DND-41 (cell line): ENCODE data around the gene FAM78A.

Experiments
- ATAC-seq: fragments of 200-7000 bp; cut with Tn5 transposase; 3 replicates; pipeline ENCODE4 v1.9.1; 2021; ENCODE audit warnings: low read depth; ENCODE audit not compliant: insufficient read depth
- DNase-seq: peaks from one replicate; pipeline ENCODE4 v3.0.0-alpha.2; 2020
- H2AFZ ChIP-seq: 2 replicates; pipeline ENCODE4 v1.6.0; 2012; ENCODE audit warnings: low read depth, low read length
- H3K27ac ChIP-seq: 2 replicates; pipeline ENCODE4 v1.5.1; 2012; ENCODE audit warnings: low read length, inconsistent platforms
- H3K27me3 ChIP-seq: fragments of 200-600 bp; sonication (generic); 2 replicates; pipeline ENCODE4 v1.6.0; 2012; ENCODE audit warnings: low read length, mild to moderate bottlenecking, inconsistent platforms; ENCODE audit not compliant: insufficient read depth, poor library complexity
- H3K36me3 ChIP-seq: 2 replicates; pipeline ENCODE4 v1.5.1; 2012; ENCODE audit warnings: low read length, inconsistent platforms; ENCODE audit not compliant: insufficient read depth
- H3K4me1 ChIP-seq: 2 replicates; pipeline ENCODE4 v1.5.1; 2012; ENCODE audit warnings: mild to moderate bottlenecking, low read length; ENCODE audit not compliant: insufficient read depth
- H3K4me2 ChIP-seq: 2 replicates; pipeline ENCODE4 v1.6.0; 2012; ENCODE audit warnings: mild to moderate bottlenecking, moderate library complexity, low read length, inconsistent platforms; ENCODE audit not compliant: insufficient read depth
- H3K4me3 ChIP-seq, 2 experiments: fragments of 200-600 bp in 1 of 2; shearing (Covaris generic) in 1 of 2; 2 replicates each; pipeline ENCODE4 v1.5.1; 2012 to 2016; ENCODE audit warnings: inconsistent platforms in 2 of 2, low read length in 2 of 2, mild to moderate bottlenecking in 2 of 2, low read depth in 1 of 2, moderate library complexity in 1 of 2
- H3K79me2 ChIP-seq: 2 replicates; pipeline ENCODE4 v1.6.0; 2012; ENCODE audit warnings: low read length, inconsistent platforms; ENCODE audit not compliant: insufficient read depth
- H3K9ac ChIP-seq: 2 replicates; pipeline ENCODE4 v1.6.0; 2012; ENCODE audit warnings: low read depth, mild to moderate bottlenecking, inconsistent platforms, low read length, moderate library complexity
- H3K9me3 ChIP-seq: 2 replicates; pipeline ENCODE4 v1.5.1; 2012; ENCODE audit warnings: low read length, moderate library complexity, mild to moderate bottlenecking, inconsistent platforms; ENCODE audit not compliant: insufficient read depth, severe bottlenecking
- H4K20me1 ChIP-seq: 2 replicates; pipeline ENCODE4 v1.6.0; 2012; ENCODE audit warnings: low read length; ENCODE audit not compliant: insufficient read depth
- CTCF ChIP-seq: IDR thresholded peaks from 2 replicates; pipeline ENCODE4 v1.5.1; 2012; ENCODE audit warnings: borderline replicate concordance, low read length, moderate library complexity, mild to moderate bottlenecking; ENCODE audit not compliant: poor library complexity, severe bottlenecking; ENCODE audit errors: extremely low read depth
- EZH2 ChIP-seq: IDR thresholded peaks from 3 replicates; pipeline ENCODE4 v1.6.1; 2012; ENCODE audit warnings: borderline replicate concordance, low read depth, mild to moderate bottlenecking, moderate library complexity, low read length, inconsistent platforms; ENCODE audit not compliant: severe bottlenecking

Gene FAM78A

GRCh38 chr9:131296906-131297500 is 20.7 kb upstream of the FAM78A start:
- no peaks in the 10 kb centered on the region for H3K79me2 ChIP-seq
- H3K4me1 ChIP-seq = no peaks in the 10 kb centered on the region
- no peak for DNase-seq

GRCh38 chr9:131296460-131296859 is 20.1 kb upstream of the FAM78A start:
- H3K27ac ChIP-seq = no peak overlapping the region
- DNase-seq = no peak
- no peak for TF ChIP-seq EZH2
- H3K9ac ChIP-seq = no peak overlapping the region
- no peak overlapping the region for H3K4me3 ChIP-seq
- no peaks in the 10 kb centered on the region for H4K20me1 ChIP-seq
- H3K4me2 ChIP-seq = no peak overlapping the region
- no peaks in the 10 kb centered on the region for H3K27me3 ChIP-seq
- H3K4me1 ChIP-seq = no peaks in the 10 kb centered on the region
- no peak for ATAC-seq
- H3K79me2 ChIP-seq = no peaks in the 10 kb centered on the region
- no peak overlapping the region for H2AFZ ChIP-seq
- no peaks in the 10 kb centered on the region for H3K9me3 ChIP-seq
- H3K36me3 ChIP-seq = no peaks in the 10 kb centered on the region

More at GRCh38 chr9:131296906-131297500, 20.7 kb upstream of the FAM78A start:
- no peak overlapping the region for H2AFZ ChIP-seq
- no peaks in the 10 kb centered on the region for H3K9me3 ChIP-seq
- ATAC-seq = no peak
- TF ChIP-seq CTCF (no peak), EZH2 (no peak)
- no peak overlapping the region for H3K27ac ChIP-seq
- H4K20me1 ChIP-seq = no peaks in the 10 kb centered on the region
- H3K9ac ChIP-seq = no peak overlapping the region
- H3K4me3 ChIP-seq = no peak overlapping the region
- H3K4me2 ChIP-seq = no peak overlapping the region
- no peaks in the 10 kb centered on the region for H3K36me3 ChIP-seq
- H3K27me3 ChIP-seq = no peaks in the 10 kb centered on the region

- TF ChIP-seq CTCF (no peak), EZH2 (no peak)
- H4K20me1 ChIP-seq = no peaks in the 10 kb centered on the region
- no peak overlapping the region for H3K4me2 ChIP-seq
- H3K9ac ChIP-seq = no peak overlapping the region
- H2AFZ ChIP-seq = no peak overlapping the region
- no peak for DNase-seq
- no peaks in the 10 kb centered on the region for H3K79me2 ChIP-seq
- no peak overlapping the region for H3K27ac ChIP-seq
- no peaks in the 10 kb centered on the region for H3K27me3 ChIP-seq
- no peaks in the 10 kb centered on the region for H3K4me1 ChIP-seq
- H3K36me3 ChIP-seq = no peaks in the 10 kb centered on the region
- H3K9me3 ChIP-seq = no peaks in the 10 kb centered on the region
- no peak overlapping the region for H3K4me3 ChIP-seq
- ATAC-seq = no peak
Observed at GRCh38 chr9:131292937-131293336, 16.6 kb upstream of the FAM78A start.

- no peaks in the 10 kb centered on the region for H3K4me1 ChIP-seq
- H3K9ac ChIP-seq = no peak overlapping the region
- H2AFZ ChIP-seq = no peak overlapping the region
- no peaks in the 10 kb centered on the region for H3K36me3 ChIP-seq
- no peaks in the 10 kb centered on the region for H4K20me1 ChIP-seq
- DNase-seq = no peak
- H3K27ac ChIP-seq = no peak overlapping the region
- no peak overlapping the region for H3K4me3 ChIP-seq
- H3K4me2 ChIP-seq = no peak overlapping the region
- no peaks in the 10 kb centered on the region for H3K9me3 ChIP-seq
- no peak for ATAC-seq
- H3K27me3 ChIP-seq = no peaks in the 10 kb centered on the region
- no peak for TF ChIP-seq EZH2
- no peak for TF ChIP-seq CTCF
- no peaks in the 10 kb centered on the region for H3K79me2 ChIP-seq
Observed at GRCh38 chr9:131291795-131292315, 15.5 kb upstream of the FAM78A start.
